ENCODE measurements around the gene ZNF862.

DNA sequence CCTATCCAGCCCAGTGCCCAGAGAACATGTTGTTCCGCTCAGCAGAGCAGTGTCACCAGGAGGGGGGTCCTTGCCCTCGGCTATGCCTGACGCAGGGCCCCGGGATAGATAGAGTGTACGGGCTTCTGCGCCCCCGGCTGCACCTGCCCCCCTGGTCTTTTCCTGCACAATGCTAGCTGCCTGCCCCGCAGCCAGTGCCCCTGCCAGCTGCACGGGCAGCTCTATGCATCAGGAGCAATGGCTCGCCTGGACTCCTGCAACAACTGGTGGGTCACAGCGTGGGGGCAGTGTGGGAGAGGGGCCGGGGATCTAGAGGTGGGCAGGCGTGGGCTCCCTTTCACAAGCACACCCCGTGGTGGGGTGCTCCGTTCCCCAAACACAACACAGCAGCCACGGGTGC lies 31.4 kb upstream of the ZNF862 start:
- TF ChIP-seq, protein P1, sequence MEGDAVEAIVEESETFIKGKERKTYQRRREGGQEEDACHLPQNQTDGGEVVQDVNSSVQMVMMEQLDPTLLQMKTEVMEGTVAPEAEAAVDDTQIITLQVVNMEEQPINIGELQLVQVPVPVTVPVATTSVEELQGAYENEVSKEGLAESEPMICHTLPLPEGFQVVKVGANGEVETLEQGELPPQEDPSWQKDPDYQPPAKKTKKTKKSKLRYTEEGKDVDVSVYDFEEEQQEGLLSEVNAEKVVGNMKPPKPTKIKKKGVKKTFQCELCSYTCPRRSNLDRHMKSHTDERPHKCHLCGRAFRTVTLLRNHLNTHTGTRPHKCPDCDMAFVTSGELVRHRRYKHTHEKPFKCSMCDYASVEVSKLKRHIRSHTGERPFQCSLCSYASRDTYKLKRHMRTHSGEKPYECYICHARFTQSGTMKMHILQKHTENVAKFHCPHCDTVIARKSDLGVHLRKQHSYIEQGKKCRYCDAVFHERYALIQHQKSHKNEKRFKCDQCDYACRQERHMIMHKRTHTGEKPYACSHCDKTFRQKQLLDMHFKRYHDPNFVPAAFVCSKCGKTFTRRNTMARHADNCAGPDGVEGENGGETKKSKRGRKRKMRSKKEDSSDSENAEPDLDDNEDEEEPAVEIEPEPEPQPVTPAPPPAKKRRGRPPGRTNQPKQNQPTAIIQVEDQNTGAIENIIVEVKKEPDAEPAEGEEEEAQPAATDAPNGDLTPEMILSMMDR (IDR thresholded peaks at IDR 0.05) = no peak
- no peak for TF ChIP-seq POLR2A (IDR thresholded peaks at IDR 0.05)

Measured in Peyer's patch (tissue), 4 donors.